ENCODE data around the gene EMID1.
"Not testable (repeated sequence)": the region's sequence is repeated elsewhere in the genome, so short reads cannot be mapped to it uniquely, and the experiment has no call there.

Gene EMID1

DNA sequence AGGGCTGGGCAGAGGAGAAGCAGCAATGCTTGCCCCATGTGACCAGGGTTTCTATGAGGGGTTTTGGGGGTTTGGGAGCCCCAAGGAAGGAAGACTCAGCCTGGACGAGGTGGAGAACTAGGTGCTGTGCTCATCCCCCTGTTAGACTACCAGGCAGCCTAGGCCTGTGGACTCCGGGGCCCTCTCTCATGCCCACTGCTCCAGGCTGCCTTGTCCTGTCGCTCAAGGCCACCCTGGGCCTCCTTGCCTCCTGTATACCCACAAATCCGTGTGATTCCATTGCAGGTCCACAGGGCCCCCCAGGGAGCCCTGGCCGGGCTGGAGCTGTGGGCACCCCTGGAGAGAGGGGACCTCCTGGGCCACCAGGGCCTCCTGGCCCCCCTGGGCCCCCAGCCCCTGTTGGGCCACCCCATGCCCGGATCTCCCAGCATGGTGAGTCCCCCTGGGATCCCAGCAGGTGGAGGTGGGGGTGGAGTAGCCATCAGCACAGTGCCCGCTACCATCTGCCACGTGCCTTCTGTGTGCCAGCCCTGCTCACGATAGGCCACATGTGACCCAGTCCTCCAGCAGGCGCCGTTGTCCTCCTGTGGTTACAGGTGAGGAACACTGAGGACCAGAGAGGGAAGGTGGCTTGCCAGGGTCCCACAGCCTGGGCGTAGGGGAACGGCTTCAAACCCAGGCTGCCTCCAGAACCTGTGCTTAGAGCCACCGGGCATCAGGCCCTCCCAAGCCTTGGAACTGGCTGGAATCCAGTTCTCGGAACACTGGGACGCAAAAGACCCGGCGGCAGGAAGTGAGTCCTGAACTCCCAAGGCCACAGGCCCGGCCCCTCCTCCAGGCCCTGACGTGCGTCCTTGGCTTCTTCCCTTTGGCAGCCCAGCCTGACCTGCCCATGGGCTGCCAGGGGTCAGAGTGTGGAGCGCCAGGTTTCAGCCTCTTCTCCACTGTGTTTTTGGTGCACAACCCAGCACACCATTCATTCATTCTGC is 26.6 kb downstream of the EMID1 start:
- DNase-seq: no peak

DNA sequence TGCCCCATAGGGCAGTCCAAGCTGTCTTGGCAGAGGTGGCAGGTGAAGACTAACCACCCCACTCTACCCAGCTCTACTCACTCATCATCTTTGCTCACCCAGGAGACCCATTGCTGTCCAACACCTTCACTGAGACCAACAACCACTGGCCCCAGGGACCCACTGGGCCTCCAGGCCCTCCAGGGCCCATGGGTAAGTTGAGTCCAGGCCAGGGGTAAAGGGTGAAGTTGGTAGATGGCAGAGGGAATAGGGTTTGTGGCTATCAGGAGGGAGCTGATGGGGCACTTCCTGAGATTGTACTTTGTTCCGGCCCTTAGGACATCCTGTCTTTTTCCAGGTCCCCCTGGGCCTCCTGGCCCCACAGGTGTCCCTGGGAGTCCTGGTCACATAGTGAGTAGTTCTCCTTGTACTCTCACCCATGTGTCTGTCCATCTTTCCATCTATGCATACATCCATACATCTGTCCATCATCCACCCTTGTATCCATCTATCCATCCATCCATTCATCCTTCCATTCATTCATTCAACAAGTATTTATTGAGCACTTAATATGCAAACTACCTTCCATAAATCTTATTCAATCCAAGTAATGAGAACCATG is 27.7 kb downstream of the EMID1 start:
- no peak for DNase-seq

DNA sequence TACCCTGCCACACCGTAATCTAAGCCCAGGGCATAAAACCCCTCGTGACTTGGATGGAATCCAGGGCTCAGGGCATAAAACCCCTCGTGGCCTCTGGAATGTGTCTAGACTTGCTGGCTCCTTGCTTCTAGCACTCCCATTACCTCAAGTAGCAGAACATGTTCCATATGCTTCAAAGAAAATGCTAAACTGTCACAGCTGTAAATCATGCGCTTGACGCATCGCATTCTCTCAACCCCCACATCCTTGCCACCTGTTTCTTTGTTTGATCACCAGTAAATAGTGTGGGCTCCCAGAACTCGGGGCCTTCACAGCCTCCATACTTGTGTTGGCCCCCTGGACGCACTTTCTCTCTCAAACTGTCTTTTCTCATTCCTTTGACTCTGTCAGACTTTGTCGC is 34.8 kb downstream of the EMID1 start:
- not testable (repeated sequence) for DNase-seq

DNA sequence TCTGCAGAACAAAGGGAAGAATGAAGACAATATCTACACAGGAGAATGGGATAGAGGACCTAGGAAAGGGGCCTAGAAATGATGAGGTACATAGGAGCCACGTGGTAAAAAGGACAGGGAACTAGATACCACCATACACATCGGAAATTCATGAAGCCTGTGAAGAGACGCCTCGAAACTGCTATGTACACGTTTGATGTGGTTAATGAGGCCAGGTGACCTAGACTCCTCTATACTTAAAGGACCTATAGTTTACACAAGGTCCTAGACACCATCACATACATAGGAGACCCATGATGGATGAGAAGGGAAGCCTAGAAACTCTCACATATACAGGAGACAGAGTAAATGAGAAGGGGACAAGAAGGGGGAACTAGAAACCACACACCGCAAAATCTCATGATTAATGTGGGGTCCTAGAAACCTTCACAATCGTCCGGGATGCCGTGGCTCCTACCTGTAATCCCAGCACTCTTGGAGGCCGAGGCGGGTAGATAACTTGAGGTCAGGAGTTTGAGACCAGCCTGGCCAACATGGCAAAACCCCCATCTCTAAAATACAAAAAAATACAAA is 38.3 kb downstream of the EMID1 start:
- DNase-seq: no peak

DNA sequence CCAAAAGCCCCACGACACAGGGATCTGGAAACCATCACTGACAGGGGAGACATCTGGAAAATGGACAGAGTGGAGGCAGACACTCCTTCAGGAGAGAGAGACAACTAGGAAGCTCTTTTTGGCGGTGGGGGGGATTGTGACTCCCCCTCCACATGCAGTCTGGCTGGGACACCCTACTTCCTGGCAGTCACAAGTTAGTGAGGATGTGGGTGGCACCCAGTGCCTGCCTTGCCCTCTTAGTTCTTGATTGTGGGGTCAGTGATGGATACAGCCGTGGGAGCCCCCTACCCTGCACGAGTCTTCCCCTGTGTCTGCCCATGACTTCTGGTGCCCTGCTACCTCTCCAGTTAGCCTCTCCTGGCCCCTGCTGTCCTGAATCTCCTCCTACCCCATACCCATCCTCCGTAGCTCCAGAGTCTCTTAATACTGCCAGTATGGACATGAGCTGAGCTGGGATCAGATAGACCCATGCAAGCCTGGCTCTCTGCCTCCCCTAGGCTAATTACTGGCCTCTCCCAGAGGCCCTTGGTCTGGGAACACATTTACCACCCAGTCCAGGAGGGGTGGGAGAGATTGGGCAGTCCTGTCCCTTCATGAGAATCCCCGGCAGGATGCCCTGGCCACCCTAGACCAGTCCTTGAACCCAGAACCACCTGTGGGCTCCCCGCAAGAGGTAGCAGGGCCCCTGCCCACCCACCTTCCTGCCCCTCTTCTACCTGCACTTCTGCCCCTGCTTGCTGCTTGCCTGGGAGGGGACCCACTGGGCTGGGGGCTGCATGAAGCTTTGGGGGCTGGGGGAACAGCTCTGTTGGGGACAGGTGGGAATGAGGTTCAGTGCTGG is 39.3 kb downstream of the EMID1 start:
- no peak for DNase-seq

DNA sequence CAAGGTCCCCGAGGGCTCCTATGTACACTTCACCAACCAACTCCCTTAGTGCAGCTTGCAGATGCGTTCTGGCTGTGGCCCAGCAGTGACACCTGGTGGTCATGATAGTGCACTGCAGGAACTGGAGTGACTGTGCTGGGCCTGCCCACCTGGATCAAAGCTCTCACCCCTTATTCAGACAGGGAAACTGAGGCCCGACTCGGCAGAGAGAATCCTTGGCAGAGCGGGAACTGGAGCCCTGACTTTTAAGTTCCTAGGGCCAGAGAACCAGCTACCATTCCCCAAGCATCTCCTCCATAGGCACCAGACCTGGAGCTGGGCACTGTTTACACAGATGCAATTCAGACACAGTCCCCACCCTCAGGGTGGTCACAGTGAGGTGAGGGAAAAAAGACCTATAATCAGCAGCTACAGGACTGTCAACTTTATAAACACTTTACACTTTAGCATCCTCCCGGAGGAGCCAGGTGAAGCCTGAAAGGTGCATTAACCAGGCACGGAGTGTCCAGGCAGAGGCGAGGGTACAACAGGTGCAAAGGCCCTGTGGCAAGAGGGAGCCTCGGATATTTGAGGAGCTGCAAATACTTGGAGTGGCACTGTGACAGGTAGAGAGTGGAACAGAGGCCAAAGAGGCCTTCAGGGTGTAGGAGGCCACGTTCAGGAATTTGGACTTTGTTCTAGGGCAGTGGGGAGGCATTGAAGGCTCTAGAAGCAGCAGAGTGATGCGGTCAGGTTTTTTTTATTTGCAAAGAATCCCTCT is 40.1 kb downstream of the EMID1 start:
- peak; percentile 57 for DNase-seq

DNA sequence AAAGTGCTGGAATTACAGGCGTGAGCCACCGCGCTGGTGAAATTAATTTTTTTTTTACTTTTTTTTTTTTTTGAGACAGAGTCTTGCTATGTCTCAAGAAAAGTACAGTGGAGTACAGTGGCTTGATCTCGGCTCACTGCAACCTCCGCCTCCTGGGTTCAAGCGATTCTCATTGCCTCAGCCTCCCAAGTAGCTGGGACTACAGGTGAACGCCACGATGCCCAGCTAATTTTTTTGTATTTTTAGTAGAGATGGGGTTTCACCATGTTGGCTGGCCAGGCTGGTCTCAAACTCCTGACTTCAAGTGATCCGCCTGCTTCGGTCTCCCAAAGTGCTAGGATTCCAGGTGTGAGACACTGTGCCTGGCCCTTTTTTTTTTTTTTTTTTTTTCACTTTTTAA is 42.2 kb downstream of the EMID1 start:
- not testable (repeated sequence) for DNase-seq

DNA sequence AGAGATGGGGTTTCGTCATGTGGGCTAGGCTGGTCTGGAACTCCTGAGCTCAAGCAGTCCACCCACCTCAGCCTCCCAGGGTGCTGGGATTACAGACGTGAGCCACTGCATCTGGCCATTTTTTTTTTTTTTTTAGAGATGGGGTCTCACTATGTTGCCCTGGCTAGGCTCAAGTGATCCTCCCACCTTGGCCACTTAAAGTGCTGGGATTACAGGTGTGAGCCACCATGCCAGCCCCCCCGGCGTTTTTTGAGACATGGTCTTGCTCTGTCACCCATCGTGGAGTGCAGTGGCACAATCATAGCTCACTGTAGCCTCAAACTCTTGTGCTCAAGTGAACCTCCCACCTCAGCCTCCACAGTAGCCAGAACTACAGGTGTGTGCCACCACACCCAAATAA is 45.6 kb downstream of the EMID1 start:
- no peak for DNase-seq

DNA sequence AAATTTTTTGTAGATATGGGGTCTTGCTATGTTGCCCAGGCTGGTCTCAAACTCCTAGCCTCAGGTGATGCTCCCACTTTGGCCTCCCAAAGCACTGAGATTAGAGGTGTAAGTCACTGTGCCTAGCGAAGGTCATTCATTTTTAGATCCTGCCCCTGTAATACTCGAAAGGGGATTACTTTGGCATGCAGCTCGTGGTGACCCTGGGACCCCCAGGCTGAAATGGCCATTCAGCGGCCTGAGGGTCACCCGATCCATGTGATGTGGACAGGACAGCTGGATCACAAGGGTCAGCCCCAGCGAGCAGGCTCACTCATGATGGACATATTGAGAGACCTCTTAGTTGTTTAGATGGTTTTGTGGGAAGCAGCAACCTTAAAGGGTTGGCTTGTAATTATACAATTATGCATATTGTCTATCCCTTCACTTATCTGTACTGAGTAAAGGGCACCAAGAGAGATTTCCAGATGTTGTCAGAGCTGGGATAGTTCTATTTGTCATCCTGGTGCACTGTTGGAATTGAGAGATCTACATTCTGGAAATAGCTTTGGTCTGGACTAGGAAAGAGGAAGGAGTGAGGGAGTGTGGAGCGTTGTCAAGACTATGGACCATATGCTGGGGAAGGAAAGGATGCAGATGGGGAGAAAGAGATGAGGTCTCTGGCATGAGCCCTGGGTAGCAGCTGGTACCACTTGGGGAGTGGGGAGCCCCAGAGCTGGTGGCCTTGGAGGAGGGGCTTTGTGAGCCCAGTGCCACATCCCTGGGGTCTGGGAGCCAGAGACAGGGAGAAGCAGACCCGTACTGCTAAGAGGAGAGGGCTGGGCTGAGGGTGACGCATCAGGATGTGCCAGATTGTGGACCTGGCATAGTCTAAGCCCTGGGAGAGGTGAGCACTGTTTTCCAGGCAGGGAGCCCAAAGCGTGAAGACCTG is 46.5 kb downstream of the EMID1 start:
- no peak for DNase-seq

DNA sequence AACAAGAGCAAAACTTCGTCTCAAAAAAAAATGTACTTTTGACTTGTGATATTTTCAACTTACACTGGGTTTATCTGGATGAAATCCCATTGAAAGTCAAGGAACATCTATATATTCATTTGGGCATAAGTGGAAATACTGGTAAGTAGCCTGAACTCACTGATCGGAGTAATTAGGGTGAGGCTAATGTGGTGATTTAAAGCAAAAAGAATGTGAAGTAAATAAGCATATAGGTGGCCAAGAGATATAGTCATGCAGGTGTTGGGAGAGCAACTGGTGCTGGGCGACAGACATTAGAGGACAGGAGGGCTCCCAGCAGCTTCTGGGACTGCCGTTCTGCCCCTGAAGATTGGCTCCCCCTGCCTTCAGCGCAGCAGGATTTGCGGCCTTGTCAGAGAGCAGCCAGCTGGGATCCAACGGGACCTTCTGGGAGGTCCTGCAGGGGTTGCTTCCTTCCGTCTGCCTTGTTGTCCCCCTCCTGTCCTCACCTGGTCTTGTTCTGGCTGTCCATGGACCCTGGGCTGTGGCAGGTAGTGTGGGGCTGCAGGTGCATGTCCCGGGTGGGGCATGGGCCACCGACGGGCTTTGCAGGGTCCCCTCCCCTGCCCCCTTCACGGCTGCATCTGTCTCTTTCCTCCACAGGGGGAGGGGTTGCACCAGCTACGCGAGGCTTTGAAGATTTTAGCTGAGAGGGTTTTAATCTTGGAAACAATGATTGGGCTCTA is 48.0 kb downstream of the EMID1 start:
- DNase-seq: no peak

DNA sequence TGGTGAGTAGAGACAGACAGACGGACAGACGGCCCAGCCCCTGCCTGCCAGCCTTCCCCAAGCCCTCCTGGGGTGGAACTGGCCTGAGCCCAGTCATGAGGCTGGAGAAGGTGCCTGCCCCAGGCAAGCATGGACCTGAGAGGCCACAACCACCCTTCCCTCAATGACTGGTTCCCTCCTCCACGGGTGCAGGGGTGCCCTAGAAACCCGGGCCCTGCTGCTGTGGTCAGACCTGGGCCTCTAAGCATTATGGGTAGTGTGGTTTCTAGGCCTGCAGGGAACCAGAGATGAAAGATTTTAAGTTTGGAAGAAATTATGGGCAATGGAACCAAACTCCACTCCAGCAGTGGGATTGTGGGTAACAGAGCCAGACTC is 48.6 kb downstream of the EMID1 start:
- no peak for DNase-seq

DNA sequence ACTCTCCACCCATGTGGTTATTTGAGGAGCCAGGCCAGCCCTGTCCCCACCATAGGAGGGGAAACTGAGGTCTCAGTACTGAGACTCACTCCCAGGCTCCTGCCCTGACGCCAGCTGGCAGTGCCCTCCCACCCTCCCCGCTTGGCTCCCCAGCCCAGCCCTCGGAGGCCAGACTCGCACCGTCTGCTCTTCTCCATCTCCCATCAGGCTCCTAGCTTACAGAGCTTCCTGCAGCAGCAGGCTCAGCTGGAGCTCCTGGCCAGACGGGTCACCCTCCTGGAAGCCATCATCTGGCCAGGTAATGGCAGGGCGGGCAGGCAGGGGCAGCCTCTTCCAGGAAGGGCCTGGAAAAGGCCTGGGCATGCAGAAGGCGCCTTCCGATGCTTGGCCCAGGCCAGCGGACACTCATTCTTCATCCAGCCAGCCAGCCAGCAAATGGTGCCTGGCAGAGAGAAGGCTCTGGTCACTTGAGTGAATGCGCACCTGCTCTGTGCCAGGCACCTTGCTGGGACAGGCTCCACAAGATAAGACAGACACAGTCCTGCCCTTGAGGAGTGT is 49.4 kb downstream of the EMID1 start:
- DNase-seq: no peak

DNA sequence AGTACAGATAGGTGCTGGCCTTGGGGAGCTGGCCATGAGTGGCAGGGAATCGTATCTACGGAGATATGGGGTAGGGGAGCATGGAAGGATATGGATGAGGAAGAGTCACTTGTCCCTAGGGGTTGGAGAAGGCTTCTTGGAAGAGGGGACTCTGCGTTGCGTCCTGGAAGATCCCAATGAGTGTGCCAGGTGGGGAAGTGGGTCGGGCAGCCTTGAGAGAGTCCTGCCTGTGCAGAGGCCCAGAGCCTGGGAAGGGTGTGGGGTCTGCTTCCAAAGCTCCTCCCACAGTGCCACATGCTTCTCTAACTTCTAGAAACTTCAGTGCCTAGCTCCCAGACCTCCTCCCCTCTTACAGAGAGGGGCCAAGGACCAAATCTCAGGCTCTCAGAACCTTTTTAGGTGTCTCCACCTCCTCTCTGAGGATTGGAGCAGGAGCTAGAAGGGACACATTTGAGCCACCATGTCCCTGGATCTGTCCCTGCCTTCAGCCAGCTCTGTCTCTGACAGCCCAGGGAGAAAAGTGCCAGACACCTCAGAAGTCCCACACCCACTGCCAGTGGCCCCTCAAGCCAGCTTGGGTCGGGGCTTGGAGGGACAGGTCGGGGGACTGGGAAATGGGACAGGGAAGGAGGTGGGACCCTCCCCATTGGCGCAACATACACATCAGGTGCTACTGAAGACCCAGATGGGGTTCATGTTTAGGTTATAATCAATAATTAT is 51.1 kb downstream of the EMID1 start:
- no peak for DNase-seq

DNA sequence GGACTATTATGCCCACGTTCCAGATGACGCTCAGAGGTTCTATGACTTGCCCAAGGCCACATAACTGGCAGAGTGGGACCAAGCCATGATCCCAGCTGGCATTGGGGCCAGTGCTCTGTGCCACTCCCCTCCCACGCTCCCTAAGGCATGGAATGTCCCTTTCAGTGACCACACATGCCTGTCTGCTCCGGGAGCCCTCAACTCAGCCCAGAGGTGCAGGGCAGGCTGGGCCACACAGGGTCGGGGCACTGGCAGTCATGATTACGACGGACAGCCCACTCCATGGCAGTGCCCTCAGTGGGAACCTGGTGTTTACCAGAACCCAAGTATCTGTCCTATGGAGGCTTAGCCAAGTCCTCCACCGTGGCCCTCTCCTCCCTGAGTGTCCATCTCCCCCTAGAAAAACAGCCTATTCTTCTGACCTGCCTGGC is 52.1 kb downstream of the EMID1 start:
- no peak for DNase-seq

DNA sequence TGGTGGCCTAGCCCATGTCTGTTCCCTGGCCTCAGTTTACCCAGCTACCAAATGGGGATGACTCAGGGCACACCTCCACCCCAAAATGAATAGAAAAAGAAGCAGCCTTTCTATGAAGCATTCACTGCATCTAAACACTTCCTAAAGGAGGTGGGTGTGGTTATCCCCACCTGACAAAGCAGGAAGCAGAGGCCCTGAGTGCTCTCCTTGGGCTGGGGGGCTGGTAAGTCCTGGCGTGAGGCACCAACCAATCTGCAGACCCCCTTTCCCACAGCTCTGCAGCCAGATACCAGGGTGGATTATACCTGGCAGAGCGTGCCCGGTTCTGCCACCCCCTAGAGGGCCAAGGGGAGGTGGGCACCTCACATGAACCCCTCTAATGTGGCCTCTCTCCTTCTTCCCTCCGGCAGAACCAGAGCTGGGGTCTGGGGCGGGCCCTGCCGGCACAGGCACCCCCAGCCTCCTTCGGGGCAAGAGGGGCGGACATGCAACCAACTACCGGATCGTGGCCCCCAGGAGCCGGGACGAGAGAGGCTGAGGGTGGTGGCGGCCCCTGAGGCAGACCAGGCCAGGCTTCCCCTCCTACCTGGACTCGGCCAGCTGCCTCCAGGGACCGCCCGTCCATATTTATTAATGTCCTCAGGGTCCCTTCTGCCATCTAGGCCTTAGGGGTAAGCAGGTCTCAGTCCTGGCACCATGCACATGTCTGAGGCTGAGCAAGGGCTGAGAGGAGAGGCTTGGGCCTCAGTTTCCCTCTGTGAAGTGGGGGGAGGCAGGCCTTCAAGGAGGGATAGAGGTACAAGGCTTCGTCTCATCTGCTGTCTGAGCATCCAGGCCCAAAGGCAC is 52.9 kb downstream of the EMID1 start:
- no peak for DNase-seq

DNA sequence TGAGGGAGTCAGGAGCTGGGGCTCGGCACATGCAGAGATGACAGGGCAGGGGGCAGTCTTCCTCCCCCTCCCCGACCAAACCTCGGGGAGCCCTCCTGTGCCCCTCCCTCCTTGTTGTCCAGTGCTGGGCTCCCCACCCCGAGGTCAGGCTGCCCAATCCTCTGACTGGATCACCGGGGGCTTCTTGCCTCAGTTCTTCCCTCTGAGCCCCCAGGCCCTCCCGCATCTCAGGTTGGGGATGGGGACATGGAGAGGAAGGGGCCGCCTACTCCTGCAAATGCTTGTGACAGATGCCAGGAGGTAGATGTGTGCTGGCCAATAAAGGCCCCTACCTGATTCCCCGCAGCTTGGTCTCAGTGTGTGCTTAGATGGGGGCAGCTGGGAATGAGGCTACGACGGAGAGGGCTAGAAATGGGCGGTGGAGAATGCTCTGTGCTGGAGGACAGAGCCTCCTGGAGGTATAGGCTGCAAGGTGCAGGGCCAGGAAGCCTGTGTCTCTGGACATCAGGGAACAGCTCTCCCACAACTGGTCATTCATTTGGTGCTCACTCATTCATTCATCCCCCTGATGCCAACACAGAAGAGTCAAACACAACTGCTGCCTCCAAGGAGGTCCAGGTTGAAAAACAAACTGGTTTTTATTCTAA is 53.7 kb downstream of the EMID1 start:
- DNase-seq: no peak

DNA sequence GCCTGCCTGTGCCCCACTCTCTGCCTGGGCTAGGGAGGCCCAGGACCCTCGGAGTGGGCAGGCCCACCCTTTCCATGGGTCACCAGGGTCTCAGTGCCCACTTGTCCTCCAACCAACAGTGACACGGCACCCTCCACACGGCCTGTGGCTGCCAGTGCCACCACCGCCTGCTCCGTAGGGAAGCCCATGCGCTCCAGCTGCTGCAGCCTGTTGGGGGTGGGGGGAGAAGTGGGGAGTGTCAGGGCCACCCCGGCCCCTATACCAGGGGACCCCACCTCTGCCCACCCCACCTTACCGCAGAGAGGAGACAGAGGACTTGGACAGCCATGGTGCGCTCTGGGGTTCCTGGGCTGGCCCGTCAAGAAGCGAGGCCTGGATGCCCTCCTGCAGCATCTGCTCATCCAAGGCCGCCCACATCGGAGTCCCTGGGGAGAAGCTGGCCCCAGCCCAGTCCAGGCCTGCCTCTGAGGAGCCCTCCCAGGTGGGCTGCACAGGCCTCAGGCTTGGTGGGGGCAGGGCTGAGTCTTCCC is 54.4 kb downstream of the EMID1 start:
- DNase-seq: no peak
